Myometrial cell (primary cell): ENCODE data around the gene BLACAT1. TPM values are rescaled to one million over a fixed set of nuclear protein-coding genes. Genes with fewer than 3 reads are reported as not detected.

Experiments
- total RNA-seq: library from RNA; depleted of rRNA; stranded (reverse); fragments of >200 nt; gene quantifications from 2 replicates; pipeline ENCODE4 v1.2.3, GENCODE V29; 2015

Gene BLACAT1
- not detected in 2 replicates for total RNA-seq

GRCh38 chr1:205455581-205456382 is at the start of gene BLACAT1:
Gene BLACAT1 (minus strand): TSS chr1:205456045.

GRCh38 chr1:205504311-205505075 is 48.6 kb upstream of the BLACAT1 start, which contains the start of gene CDK18:
Gene CDK18 (plus strand): TSS chr1:205504669. CDS start chr1:205523168, 18,499 bp downstream.

DNA sequence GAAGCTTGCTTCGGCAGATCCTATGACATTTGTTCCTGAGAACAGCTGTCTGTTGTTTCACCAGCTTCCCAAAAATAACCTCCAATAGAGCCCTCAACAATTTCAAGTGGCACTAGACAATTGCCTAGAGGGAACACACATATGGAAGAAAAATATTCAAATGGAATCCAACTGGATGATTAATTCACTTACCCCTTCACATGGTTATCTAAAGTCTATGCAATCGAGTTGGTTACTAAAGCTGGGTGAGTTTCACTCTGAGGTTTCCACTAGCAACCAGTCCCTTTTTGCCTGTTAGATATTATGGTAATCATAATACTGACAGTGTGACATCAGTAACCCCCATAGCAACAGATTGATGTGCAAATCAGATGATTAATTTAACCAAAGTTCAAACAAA is 34.0 kb downstream of the BLACAT1 start, which contains the start of gene LEMD1:
Gene LEMD1, minus strand, starts transcription at position 259 of the 400 bp plus-strand sequence. CDS start 1,520 bp downstream, outside the sequence.

Other genes with a start within 250 kb of the BLACAT1 start
- 8.4 and 10.6 TPM in 2 replicates for gene DSTYK, start 244.3 kb downstream of the BLACAT1 start, total RNA-seq
- gene TMCC2, start 228.1 kb downstream of the BLACAT1 start, total RNA-seq, result 1.1 and 3.2 TPM in 2 replicates
- 7.2 and 7.8 TPM in 2 replicates for gene NUAK2, start 134.3 kb downstream of the BLACAT1 start, total RNA-seq
- gene KLHDC8A, start 99.1 kb downstream of the BLACAT1 start, total RNA-seq, result not detected in 2 replicates
- not detected in 2 replicates for gene LEMD1, start 34.0 kb downstream of the BLACAT1 start, total RNA-seq
- gene CDK18, start 48.6 kb upstream of the BLACAT1 start, total RNA-seq, result 0.29 and 1.2 TPM in 2 replicates
- 6.6 and 13.8 TPM in 2 replicates for gene ELK4, start 176.0 kb upstream of the BLACAT1 start, total RNA-seq
- gene SLC45A3, start 224.5 kb upstream of the BLACAT1 start, total RNA-seq, result 4.0 and 5.5 TPM in 2 replicates